ENCODE results near the gene C17orf107.

C17orf107 gene

GRCh38 chr17:4935650-4936049 lies 36.3 kb downstream of the C17orf107 start:
- DNase-seq (ENCODE audit: low spot score) = no peak

DNA sequence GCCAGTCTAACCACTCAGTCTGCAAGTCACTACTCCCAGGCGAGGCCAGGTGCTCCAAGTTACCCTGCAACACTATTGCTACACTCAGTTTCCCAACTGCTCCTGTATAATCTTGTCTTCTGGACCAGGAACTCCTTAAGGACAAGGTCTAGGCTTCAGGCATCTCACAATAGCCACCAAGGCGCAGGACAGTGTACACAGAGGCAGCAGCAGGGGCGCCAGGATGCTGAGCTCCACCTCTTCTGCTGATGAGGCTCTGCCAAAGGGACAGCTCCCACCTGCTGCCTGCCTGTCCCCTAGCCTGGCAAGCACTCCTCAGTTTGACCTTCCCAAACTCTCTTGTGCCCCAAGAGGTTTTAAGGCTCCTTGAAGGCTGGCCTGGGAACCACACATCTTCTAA lies 37.1 kb downstream of the C17orf107 start:
- no peak for DNase-seq (ENCODE audit: low spot score)

DNA sequence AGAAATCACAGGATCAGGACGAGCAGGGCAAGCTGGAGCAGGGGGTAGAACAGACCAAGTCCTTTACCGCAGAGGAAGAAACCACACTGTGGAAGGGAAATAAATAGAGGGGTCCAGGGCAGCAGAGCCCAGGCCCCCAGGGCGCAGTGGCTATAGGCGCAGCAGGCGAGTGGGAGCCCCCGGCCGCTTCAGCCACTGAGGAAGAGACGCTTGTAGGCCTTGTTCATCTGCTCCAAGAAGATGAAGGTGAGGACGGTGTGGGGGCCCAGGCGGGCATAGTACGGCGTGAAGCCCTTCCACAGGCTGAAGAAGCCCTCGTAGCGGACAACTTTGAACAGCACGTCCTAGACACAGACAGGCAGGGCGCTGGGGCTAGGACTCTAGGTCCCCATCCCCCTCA lies 38.2 kb downstream of the C17orf107 start:
- DNase-seq (ENCODE audit: low spot score) = no peak

- no peak for DNase-seq (ENCODE audit: low spot score)
These were observed 38.7 kb downstream of the C17orf107 start for GRCh38 chr17:4938069-4938491.

- no peak for DNase-seq (ENCODE audit: low spot score)
These were observed 39.6 kb downstream of the C17orf107 start for GRCh38 chr17:4938688-4939545.

DNA sequence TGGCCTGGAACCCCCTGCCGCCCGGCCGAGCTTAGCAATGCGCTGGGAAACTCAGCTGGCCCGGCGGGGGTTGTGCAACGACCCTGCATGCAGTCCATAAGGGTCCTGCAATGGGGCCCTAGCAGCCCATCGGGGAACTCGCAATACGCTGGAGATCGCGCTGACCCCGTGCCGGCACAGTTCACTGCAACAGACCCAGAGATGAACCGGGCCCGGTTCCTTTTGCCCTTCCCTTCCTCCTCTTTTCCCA lies 40.1 kb downstream of the C17orf107 start:
- no peak for DNase-seq (ENCODE audit: low spot score)

GRCh38 chr17:4939796-4940554 lies 40.6 kb downstream of the C17orf107 start, which contains the start of the genes RNF167 and SLC25A11:
RNF167 (plus strand) TSS chr17:4940268; CDS start chr17:4940910, 642 bp downstream.
SLC25A11 (minus strand) TSS chr17:4940046; CDS start chr17:4939910, 136 bp downstream.
- peak; percentile 99 for DNase-seq (ENCODE audit: low spot score)

GRCh38 chr17:4940555-4941318 lies 41.4 kb downstream of the C17orf107 start:
- no peak for DNase-seq (ENCODE audit: low spot score)

GRCh38 chr17:4941319-4941610 lies 41.9 kb downstream of the C17orf107 start:
- no peak for DNase-seq (ENCODE audit: low spot score)

GRCh38 chr17:4942760-4943508 lies 43.6 kb downstream of the C17orf107 start:
- DNase-seq (ENCODE audit: low spot score) = no peak

GRCh38 chr17:4944163-4944553 lies 44.8 kb downstream of the C17orf107 start:
- DNase-seq (ENCODE audit: low spot score) = no peak

DNA sequence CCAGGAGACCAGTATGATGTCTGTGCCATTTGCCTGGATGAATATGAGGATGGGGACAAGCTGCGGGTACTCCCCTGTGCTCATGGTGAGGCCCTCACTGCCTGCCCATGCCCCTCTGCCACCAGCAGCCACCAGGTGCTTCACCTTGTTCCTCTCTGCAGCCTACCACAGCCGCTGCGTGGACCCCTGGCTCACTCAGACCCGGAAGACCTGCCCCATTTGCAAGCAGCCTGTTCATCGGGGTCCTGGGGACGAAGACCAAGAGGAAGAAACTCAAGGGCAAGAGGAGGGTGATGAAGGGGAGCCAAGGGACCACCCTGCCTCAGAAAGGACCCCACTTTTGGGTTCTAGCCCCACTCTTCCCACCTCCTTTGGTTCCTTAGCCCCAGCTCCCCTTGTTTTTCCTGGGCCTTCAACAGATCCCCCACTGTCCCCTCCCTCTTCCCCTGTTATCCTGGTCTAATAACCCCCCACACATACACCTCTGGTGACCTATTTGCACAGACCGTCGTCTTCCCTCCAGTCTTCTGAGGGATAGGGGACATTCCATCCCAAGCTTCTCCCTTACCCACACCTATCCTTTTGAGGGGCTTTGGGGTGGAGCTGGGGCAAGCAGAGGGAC lies 45.3 kb downstream of the C17orf107 start:
- DNase-seq (ENCODE audit: low spot score) = no peak

- no peak for DNase-seq (ENCODE audit: low spot score)
These were observed 46.0 kb downstream of the C17orf107 start for GRCh38 chr17:4945176-4945943.

DNA sequence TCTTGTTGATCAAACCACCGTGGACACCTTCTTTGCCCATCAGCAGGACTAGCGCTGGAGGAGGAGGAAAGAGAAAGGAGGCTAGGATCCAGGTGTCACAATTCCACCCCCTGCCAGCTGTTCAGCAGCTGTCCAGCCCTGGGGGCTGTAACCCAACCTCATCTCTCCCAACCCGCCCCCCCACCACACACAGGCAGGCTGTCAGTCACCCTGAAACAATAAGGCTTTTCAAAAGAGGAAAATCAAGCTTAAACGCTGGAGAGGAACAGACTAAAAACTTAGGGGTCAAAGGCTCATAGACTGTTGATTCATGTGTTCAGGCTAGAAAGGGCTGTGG lies 46.6 kb downstream of the C17orf107 start:
- DNase-seq (ENCODE audit: low spot score) = no peak

DNA sequence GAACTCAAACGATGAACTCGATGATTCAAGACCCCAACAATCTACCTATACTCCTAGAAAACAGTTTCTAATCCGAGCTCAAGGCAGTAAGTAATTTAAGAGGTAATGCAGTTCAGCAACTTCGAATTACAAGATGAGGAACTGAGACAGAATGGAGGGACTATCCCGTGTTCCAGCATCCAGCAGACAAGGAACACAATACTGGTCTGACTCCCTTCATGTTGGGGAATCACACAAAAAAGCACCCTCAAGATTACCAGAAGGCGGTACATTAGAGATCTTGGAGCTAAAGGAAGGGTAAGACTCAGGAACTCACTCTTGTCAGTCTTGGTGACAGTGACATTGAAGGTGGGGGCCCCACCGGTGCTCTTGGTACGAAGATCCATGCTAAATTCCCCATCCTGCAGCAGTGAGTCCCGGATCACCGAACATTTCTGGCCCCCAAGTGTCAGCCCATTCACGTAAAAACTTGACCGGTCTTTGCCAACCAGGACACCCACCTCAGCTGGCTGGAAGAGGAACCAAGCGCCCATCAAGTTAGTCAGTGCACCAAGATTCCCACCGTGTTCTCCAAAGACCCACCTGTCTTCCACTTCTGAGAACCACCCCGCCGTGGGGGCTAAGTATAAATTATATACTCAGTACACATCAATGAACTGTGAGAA lies 47.1 kb downstream of the C17orf107 start:
- DNase-seq (ENCODE audit: low spot score) = no peak

DNA sequence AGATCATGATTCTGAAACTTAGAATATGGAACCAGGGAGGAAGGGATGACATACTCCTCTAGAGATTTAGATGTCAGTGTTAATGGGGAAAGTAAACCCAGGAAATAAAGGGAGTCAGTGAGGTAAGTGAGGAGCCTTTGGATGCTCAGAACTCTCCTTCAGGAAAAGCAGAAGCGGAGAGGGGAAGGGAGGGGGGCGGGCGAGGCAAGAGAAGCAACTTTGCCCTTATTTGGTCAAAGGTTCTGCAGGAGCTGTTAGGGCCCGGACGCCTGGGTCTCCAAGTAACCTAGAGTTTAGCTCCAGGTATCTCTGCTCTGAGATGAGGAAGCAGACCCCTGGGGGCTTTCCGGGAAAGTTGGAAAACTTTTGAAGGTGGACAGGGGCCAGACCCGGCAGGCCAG lies 47.7 kb downstream of the C17orf107 start:
- no peak for DNase-seq (ENCODE audit: low spot score)

- DNase-seq (ENCODE audit: low spot score) = no peak
These were observed 48.3 kb downstream of the C17orf107 start for GRCh38 chr17:4947411-4948165.

DNA sequence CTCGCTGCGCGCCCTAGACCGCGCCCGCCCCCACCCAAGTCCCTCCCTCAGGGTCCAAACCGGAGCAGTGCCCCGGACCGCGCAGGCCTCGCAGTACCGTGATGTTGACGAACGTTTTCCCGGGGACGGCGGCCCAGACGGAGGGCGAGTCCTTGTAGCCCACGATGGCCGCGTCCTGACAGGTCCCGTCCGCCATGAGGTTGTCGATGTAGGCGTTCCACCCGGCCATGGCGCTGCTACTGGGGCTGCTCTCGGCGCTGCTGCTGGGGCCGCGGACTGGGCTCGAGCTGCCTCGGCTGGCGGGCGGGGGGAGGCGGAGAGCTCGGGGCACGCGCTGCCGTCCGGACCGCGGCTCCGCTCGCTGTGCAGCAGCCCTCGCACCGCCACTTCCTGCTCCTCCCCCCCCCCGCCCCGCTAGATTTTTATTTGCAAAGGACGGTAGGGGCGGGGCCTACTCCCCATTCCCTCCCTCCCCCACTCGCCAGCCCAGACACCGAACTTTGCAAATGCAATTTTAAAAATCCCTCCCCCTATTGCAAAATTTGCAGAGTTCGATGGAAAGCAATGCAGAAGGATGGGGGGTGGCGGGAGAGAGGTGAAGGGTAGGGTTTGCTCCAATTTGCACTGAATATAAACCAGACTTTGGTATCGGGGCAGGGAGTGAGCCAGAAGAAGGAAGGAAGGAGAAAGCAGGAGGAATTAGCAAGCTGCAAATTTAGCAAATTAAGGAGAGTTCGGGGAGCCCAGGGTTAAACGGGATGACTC lies 49.0 kb downstream of the C17orf107 start, which contains the start of gene PFN1:
Gene PFN1 (minus strand): TSS at position 365 of the 765 bp plus-strand sequence. CDS start 136 bp downstream, at position 229.
- peak; percentile 89 for DNase-seq (ENCODE audit: low spot score)

- DNase-seq (ENCODE audit: low spot score) = peak; percentile 88
These were observed 49.6 kb downstream of the C17orf107 start for GRCh38 chr17:4948931-4949320.
